WTC11 (cell line): ENCODE results near the gene LINC01488. TPM values are rescaled to one million over a fixed set of nuclear protein-coding genes. Genes with fewer than 3 reads are reported as not detected.

Source experiments
- ATAC-seq: fragments of 200-7000 bp; cut with Tn5 transposase; 2 replicates; pipeline ENCODE4 v1.10.0; 2021; ENCODE audit warnings: mild to moderate bottlenecking, moderate library complexity
- CTCF ChIA-PET: fragments of 300-600 bp; sonication (Branson Sonifier 250); formaldehyde crosslinking; loops from one replicate; lab custom pipeline; 2021; ENCODE audit warnings: antibody characterized with exemption; lab: Charles Lee
- POLR2A ChIA-PET: fragments of 350-600 bp; sonication (Branson Sonifier 250); formaldehyde crosslinking; loops from one replicate; lab custom pipeline; 2021; ENCODE audit warnings: antibody characterized with exemption; lab: Charles Lee
- DNase-seq: peaks from one replicate; pipeline ENCODE4 v3.0.0; 2021; ENCODE audit warnings: low spot score
- H3K27ac Mint-ChIP-seq: 2 replicates; pipeline ENCODE4 v1.8.0; 2021; ENCODE audit warnings: mixed read lengths
- H3K27me3 Mint-ChIP-seq: 2 replicates; pipeline ENCODE4 v1.8.0; 2021; ENCODE audit warnings: low read depth, mild to moderate bottlenecking, moderate library complexity, mixed read lengths
- H3K36me3 Mint-ChIP-seq: 2 replicates; pipeline ENCODE4 v1.8.0; 2021; ENCODE audit warnings: mixed read lengths
- H3K4me1 Mint-ChIP-seq: 2 replicates; pipeline ENCODE4 v1.8.0; 2022; ENCODE audit warnings: mixed read lengths
- H3K4me3 Mint-ChIP-seq: 2 replicates; pipeline ENCODE4 v1.8.0; 2021; ENCODE audit warnings: mild to moderate bottlenecking, moderate library complexity, mixed read lengths
- H3K9me3 Mint-ChIP-seq: 2 replicates; pipeline ENCODE4 v1.8.0; 2021; ENCODE audit warnings: mixed read lengths
- CBFB ChIP-seq: sonication (generic); formaldehyde crosslinking; IDR thresholded peaks from 2 replicates; pipeline ENCODE4 v1.8.1; 2022; ENCODE audit warnings: mild to moderate bottlenecking, low read depth, missing genetic modification reagents
- ELF4 ChIP-seq: sonication (generic); formaldehyde crosslinking; IDR thresholded peaks from 2 replicates; pipeline ENCODE4 v1.8.1; 2022; ENCODE audit warnings: low read depth, mild to moderate bottlenecking, moderate library complexity, missing genetic modification reagents
- FOXK1 ChIP-seq: sonication (generic); formaldehyde crosslinking; IDR thresholded peaks from 2 replicates; pipeline ENCODE4 v1.8.0; 2022; ENCODE audit warnings: mild to moderate bottlenecking, moderate library complexity, missing genetic modification reagents
- GABPB1 ChIP-seq: sonication (generic); formaldehyde crosslinking; IDR thresholded peaks from 2 replicates; pipeline ENCODE4 v1.8.1; 2023; ENCODE audit warnings: mild to moderate bottlenecking, missing genetic modification reagents
- JUN ChIP-seq: sonication (generic); formaldehyde crosslinking; IDR thresholded peaks from 2 replicates; pipeline ENCODE4 v1.8.0; 2023; ENCODE audit warnings: mild to moderate bottlenecking, missing genetic modification reagents
- NR1H2 ChIP-seq: sonication (generic); formaldehyde crosslinking; IDR thresholded peaks from 2 replicates; pipeline ENCODE4 v1.9.0; 2021; ENCODE audit warnings: mild to moderate bottlenecking, moderate library complexity, missing genetic modification reagents
- RELA ChIP-seq: sonication (generic); formaldehyde crosslinking; IDR thresholded peaks from 2 replicates; pipeline ENCODE4 v1.8.1; 2022; ENCODE audit warnings: missing genetic modification reagents, mild to moderate bottlenecking, borderline replicate concordance
- SMAD3 ChIP-seq: sonication (generic); formaldehyde crosslinking; IDR thresholded peaks from 2 replicates; pipeline ENCODE4 v1.8.0; 2022; ENCODE audit warnings: missing genetic modification reagents, mild to moderate bottlenecking, borderline replicate concordance
- TCF7 ChIP-seq: sonication (generic); formaldehyde crosslinking; IDR thresholded peaks from 2 replicates; pipeline ENCODE4 v1.8.0; 2022; ENCODE audit warnings: mild to moderate bottlenecking, low read depth, missing genetic modification reagents, moderate library complexity
- TEAD1 ChIP-seq: sonication (generic); formaldehyde crosslinking; IDR thresholded peaks from 2 replicates; pipeline ENCODE4 v1.8.0; 2022; ENCODE audit warnings: mild to moderate bottlenecking, missing genetic modification reagents
- ZNF396 ChIP-seq: fragments of 250-450 bp; sonication (Bioruptor Pico); IDR thresholded peaks from 2 replicates; pipeline ENCODE4 v1.8.0; 2021; ENCODE audit warnings: mild to moderate bottlenecking, moderate library complexity, borderline replicate concordance
- ZNF416 ChIP-seq: fragments of 250-450 bp; sonication (Bioruptor Pico); IDR thresholded peaks from 2 replicates; pipeline ENCODE4 v1.9.0; 2021; ENCODE audit warnings: mild to moderate bottlenecking, inconsistent platforms
- total RNA-seq: library from RNA; stranded (reverse); gene quantifications from 3 replicates; pipeline ENCODE4 v1.2.3, GENCODE V29; 2021
- TF ChIP-seq, protein P1 (sequence below): sonication (generic); formaldehyde crosslinking; IDR thresholded peaks from 2 replicates; pipeline ENCODE4 v1.8.1; 2023; ENCODE audit warnings: mild to moderate bottlenecking, missing genetic modification reagents, moderate library complexity
- TF ChIP-seq, protein P2 (sequence below): sonication (generic); formaldehyde crosslinking; IDR thresholded peaks from 2 replicates; pipeline ENCODE4 v1.8.0; 2022; ENCODE audit warnings: mild to moderate bottlenecking, missing genetic modification reagents
- TF ChIP-seq, protein P3 (sequence below): fragments of 250-450 bp; sonication (Bioruptor Pico); IDR thresholded peaks from 2 replicates; pipeline ENCODE4 v1.9.0; 2021; ENCODE audit warnings: mild to moderate bottlenecking
- TF ChIP-seq, protein P4 (sequence below): sonication (generic); formaldehyde crosslinking; IDR thresholded peaks from 2 replicates; pipeline ENCODE4 v1.8.1; 2022; ENCODE audit warnings: low read depth, missing genetic modification reagents, borderline replicate concordance
- TF ChIP-seq, protein P5 (sequence below): sonication (generic); formaldehyde crosslinking; IDR thresholded peaks from 2 replicates; pipeline ENCODE4 v1.8.0; 2022; ENCODE audit warnings: mild to moderate bottlenecking, missing genetic modification reagents
- TF ChIP-seq, protein P6 (sequence below): sonication (generic); formaldehyde crosslinking; IDR thresholded peaks from 2 replicates; pipeline ENCODE4 v1.8.1; 2023; ENCODE audit warnings: mild to moderate bottlenecking, missing genetic modification reagents, borderline replicate concordance
- TF ChIP-seq, protein P7 (sequence below): sonication (generic); formaldehyde crosslinking; IDR thresholded peaks from 2 replicates; pipeline ENCODE4 v1.8.0; 2023; ENCODE audit warnings: missing genetic modification reagents, mild to moderate bottlenecking, borderline replicate concordance

The LINC01488 gene
- total RNA-seq, 1 experiment from 2014 or later: not detected

DNA sequence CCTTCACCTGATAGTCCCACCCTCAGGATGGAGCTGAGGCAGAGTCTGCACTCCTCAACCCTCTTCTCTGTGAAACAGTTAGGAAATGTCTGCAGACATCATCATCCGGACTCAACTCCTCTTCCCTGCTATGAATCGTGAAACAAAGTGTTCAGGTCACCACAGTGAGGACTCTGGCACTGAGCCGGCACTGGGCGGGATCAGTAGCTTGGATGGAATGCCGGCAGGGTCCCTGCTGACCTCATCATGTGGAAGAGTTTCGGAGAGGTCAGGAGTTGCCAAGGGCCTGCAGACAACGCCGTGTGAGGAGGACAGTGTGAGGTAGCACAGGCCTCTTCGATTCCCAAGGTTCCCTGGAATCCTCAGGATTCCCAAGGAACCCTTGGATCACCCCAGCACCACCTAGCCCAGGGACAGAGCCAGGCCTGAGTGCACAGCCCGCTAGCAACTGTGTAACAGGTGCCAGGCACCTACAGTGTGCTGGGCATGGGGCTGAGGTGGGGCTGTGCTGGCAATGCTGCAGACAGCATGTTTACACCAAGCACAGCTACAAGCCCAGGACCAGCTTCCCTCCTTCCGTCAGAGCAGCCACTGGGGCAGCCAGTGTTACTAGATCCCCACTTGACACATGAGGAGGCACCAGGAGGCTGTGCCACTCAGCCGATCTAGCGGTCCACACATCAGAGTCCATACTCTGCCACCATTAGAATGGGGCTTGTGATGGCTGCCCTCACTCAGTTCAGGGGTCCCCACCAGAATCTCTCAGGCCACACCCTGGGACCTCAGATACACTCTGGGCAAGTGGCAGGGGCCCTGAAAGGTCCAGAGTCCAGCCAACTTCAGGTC, 693 bp upstream of the LINC01488 start:
- CTCF ChIA-PET: interaction anchor here (1.0 kb wide), 1 partner anchor 240 kb away, joined by 4 read pairs; no protein-coding TSS in a partner anchor
- no peak overlapping the region for H3K4me3 Mint-ChIP-seq
- no peak for ATAC-seq

DNA sequence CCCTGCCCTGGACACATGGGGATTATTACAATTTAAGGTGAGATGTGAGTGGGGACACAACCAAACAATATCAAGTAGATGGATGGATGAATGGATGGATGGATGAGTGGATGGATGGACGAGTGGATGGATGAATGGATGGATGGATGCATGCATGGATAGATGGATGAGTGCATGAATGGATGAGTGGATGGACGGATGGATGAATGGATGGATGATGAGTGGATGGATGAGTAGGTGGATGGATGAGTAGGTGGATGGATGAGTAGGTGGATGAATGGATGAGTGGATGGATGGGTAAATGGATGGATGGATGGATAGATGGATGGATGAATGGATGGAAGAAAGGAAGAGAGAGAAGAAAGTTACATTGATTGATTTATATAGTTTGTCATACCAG, 859 bp downstream of the LINC01488 start:
- Mint-ChIP-seq H3K9me3 (no peaks in the 10 kb centered on the region), H3K27ac (no peak overlapping the region), H3K4me3 (no peak overlapping the region), H3K36me3 (no peaks in the 10 kb centered on the region), H3K4me1 (peaks cover 21% of the 10 kb centered on the region), H3K27me3 (peaks cover 9% of the 10 kb centered on the region)
- CTCF ChIA-PET: no interaction called here
- no peak for ATAC-seq
- DNase-seq: no peak
- POLR2A ChIA-PET: no interaction called here
- TF ChIP-seq TEAD1 (CRISPR knock-in tag) (no peak), ZNF396 (no peak), GABPB1 (CRISPR knock-in tag) (no peak), FOXK1 (CRISPR knock-in tag) (no peak), JUN (no peak), SMAD3 (CRISPR knock-in tag) (no peak), TCF7 (CRISPR knock-in tag) (no peak)
- TF ChIP-seq, protein P1, sequence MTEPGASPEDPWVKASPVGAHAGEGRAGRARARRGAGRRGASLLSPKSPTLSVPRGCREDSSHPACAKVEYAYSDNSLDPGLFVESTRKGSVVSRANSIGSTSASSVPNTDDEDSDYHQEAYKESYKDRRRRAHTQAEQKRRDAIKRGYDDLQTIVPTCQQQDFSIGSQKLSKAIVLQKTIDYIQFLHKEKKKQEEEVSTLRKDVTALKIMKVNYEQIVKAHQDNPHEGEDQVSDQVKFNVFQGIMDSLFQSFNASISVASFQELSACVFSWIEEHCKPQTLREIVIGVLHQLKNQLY (CRISPR knock-in tag): no peak
- TF ChIP-seq, protein P2, sequence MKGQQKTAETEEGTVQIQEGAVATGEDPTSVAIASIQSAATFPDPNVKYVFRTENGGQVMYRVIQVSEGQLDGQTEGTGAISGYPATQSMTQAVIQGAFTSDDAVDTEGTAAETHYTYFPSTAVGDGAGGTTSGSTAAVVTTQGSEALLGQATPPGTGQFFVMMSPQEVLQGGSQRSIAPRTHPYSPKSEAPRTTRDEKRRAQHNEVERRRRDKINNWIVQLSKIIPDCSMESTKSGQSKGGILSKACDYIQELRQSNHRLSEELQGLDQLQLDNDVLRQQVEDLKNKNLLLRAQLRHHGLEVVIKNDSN (CRISPR knock-in tag): no peak
- TF ChIP-seq, protein P3, sequence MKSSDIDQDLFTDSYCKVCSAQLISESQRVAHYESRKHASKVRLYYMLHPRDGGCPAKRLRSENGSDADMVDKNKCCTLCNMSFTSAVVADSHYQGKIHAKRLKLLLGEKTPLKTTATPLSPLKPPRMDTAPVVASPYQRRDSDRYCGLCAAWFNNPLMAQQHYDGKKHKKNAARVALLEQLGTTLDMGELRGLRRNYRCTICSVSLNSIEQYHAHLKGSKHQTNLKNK (CRISPR knock-in tag): no peak

More for the DNA sequence above, 693 bp upstream of the LINC01488 start:
- no peak overlapping the region for H3K27ac Mint-ChIP-seq
- no peak for DNase-seq
- no peaks in the 10 kb centered on the region for H3K36me3 Mint-ChIP-seq
- H3K4me1 Mint-ChIP-seq: peaks cover 31% of the 10 kb centered on the region
- POLR2A ChIA-PET: no interaction called here
- TF ChIP-seq, protein P4, sequence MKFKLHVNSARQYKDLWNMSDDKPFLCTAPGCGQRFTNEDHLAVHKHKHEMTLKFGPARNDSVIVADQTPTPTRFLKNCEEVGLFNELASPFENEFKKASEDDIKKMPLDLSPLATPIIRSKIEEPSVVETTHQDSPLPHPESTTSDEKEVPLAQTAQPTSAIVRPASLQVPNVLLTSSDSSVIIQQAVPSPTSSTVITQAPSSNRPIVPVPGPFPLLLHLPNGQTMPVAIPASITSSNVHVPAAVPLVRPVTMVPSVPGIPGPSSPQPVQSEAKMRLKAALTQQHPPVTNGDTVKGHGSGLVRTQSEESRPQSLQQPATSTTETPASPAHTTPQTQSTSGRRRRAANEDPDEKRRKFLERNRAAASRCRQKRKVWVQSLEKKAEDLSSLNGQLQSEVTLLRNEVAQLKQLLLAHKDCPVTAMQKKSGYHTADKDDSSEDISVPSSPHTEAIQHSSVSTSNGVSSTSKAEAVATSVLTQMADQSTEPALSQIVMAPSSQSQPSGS: no peak
- TF ChIP-seq, protein P5, sequence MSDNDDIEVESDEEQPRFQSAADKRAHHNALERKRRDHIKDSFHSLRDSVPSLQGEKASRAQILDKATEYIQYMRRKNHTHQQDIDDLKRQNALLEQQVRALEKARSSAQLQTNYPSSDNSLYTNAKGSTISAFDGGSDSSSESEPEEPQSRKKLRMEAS (CRISPR knock-in tag): no peak
- TF ChIP-seq ZNF416 (no peak), NR1H2 (no peak), ELF4 (CRISPR knock-in tag) (no peak), GABPB1 (CRISPR knock-in tag) (no peak), RELA (CRISPR knock-in tag) (no peak), CBFB (no peak)
- TF ChIP-seq, protein P6, sequence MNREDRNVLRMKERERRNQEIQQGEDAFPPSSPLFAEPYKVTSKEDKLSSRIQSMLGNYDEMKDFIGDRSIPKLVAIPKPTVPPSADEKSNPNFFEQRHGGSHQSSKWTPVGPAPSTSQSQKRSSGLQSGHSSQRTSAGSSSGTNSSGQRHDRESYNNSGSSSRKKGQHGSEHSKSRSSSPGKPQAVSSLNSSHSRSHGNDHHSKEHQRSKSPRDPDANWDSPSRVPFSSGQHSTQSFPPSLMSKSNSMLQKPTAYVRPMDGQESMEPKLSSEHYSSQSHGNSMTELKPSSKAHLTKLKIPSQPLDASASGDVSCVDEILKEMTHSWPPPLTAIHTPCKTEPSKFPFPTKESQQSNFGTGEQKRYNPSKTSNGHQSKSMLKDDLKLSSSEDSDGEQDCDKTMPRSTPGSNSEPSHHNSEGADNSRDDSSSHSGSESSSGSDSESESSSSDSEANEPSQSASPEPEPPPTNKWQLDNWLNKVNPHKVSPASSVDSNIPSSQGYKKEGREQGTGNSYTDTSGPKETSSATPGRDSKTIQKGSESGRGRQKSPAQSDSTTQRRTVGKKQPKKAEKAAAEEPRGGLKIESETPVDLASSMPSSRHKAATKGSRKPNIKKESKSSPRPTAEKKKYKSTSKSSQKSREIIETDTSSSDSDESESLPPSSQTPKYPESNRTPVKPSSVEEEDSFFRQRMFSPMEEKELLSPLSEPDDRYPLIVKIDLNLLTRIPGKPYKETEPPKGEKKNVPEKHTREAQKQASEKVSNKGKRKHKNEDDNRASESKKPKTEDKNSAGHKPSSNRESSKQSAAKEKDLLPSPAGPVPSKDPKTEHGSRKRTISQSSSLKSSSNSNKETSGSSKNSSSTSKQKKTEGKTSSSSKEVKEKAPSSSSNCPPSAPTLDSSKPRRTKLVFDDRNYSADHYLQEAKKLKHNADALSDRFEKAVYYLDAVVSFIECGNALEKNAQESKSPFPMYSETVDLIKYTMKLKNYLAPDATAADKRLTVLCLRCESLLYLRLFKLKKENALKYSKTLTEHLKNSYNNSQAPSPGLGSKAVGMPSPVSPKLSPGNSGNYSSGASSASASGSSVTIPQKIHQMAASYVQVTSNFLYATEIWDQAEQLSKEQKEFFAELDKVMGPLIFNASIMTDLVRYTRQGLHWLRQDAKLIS: no peak
- TF ChIP-seq, protein P7, sequence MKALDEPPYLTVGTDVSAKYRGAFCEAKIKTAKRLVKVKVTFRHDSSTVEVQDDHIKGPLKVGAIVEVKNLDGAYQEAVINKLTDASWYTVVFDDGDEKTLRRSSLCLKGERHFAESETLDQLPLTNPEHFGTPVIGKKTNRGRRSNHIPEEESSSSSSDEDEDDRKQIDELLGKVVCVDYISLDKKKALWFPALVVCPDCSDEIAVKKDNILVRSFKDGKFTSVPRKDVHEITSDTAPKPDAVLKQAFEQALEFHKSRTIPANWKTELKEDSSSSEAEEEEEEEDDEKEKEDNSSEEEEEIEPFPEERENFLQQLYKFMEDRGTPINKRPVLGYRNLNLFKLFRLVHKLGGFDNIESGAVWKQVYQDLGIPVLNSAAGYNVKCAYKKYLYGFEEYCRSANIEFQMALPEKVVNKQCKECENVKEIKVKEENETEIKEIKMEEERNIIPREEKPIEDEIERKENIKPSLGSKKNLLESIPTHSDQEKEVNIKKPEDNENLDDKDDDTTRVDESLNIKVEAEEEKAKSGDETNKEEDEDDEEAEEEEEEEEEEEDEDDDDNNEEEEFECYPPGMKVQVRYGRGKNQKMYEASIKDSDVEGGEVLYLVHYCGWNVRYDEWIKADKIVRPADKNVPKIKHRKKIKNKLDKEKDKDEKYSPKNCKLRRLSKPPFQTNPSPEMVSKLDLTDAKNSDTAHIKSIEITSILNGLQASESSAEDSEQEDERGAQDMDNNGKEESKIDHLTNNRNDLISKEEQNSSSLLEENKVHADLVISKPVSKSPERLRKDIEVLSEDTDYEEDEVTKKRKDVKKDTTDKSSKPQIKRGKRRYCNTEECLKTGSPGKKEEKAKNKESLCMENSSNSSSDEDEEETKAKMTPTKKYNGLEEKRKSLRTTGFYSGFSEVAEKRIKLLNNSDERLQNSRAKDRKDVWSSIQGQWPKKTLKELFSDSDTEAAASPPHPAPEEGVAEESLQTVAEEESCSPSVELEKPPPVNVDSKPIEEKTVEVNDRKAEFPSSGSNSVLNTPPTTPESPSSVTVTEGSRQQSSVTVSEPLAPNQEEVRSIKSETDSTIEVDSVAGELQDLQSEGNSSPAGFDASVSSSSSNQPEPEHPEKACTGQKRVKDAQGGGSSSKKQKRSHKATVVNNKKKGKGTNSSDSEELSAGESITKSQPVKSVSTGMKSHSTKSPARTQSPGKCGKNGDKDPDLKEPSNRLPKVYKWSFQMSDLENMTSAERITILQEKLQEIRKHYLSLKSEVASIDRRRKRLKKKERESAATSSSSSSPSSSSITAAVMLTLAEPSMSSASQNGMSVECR (CRISPR knock-in tag): no peak
- TF ChIP-seq, protein P1 (CRISPR knock-in tag): no peak
- H3K27me3 Mint-ChIP-seq: peaks cover 17% of the 10 kb centered on the region
- H3K9me3 Mint-ChIP-seq: no peaks in the 10 kb centered on the region
